DMS153 (cell line): ENCODE measurements around the gene SRD5A1.

Experiments
- DNase-seq: peaks from one replicate; lab custom pipeline; 2025; lab: John Stamatoyannopoulos, UW

Gene SRD5A1

DNA sequence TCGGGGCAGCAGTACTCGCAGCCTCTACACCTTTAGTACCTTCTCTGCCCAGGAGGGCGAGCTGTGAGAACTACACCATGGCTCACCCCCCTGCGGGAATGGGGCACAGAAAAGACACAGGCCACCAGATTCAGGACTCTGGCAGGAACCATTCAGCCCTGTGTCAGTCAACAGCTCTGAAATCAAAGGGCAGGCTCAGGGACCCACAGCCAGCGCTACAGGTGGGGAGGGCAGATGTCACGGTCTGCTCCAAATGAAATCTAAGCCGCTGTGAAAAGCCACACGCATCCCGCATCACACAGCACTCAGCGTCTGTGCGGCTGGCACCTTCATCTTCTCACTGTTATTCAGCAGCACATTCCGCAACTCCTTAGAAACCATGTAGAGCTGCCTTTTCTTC is 28.3 kb upstream of the SRD5A1 start:
- no peak for DNase-seq

DNA sequence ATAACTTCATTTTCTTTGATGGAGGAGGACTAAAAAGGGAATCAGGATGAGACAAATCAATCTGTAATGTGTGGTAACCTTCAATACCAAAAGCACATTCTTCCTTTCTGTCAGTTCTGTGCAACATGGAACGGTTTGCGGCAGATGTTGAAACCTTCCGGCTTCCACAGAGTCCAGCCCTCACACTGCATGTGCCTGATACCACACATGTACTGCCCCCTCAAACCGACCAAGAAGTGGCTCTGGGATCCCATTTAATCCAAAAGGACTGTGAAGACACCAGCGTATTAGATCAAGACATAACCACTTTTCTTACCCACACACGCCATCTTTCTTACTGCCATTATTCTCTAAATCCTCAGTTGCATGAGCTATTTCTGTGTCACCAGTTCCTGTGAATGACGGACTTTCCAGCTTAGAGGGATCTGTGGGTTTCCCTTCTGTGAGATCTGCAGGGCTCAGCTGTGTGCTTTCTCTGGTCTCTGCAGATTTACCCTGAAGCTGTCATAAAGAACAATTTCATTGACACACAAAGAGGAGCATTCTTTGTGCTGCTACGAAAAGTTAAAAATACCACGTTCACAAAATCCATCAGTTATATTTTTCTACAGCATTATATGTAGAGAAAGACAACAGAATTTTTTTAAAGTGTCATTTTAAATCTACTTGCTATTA is 26.2 kb upstream of the SRD5A1 start:
- DNase-seq: no peak

DNA sequence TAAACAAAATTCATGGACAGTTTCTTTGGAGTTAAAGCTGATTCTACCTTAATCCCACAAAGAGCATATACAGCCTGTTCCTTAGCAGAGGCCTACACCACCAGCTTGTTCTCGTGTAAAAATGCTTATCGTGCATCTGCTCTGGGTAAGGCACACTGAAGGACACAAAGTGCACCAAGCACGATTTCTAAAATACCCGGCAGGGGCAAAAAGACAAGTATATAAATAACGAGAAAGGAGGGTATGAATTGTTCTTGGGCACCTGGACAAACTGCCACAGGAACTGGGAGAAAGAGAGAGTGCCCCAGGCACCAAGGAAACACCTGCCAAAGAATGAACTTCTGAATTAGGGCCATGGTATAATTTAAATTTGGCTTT is 25.7 kb upstream of the SRD5A1 start:
- no peak for DNase-seq

DNA sequence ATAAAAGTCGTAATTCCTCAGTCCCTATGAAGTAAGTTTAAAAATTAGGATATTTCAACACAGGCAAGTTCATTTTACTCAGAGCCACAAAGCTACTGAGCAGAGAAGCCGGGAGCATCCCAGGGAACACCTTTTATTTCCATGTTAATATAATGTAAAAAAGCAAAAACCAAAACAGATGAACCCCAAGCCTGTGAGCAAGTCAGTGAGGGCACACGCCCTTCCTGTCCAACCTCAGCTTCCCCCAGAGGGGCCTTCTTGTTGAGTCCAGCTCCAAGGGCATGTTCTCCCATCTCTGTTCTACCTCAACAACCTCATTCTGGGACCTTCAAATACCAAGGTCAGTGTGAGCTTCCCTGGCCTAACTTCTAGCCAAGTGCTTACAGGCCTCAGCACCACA is 25.2 kb upstream of the SRD5A1 start:
- no peak for DNase-seq

DNA sequence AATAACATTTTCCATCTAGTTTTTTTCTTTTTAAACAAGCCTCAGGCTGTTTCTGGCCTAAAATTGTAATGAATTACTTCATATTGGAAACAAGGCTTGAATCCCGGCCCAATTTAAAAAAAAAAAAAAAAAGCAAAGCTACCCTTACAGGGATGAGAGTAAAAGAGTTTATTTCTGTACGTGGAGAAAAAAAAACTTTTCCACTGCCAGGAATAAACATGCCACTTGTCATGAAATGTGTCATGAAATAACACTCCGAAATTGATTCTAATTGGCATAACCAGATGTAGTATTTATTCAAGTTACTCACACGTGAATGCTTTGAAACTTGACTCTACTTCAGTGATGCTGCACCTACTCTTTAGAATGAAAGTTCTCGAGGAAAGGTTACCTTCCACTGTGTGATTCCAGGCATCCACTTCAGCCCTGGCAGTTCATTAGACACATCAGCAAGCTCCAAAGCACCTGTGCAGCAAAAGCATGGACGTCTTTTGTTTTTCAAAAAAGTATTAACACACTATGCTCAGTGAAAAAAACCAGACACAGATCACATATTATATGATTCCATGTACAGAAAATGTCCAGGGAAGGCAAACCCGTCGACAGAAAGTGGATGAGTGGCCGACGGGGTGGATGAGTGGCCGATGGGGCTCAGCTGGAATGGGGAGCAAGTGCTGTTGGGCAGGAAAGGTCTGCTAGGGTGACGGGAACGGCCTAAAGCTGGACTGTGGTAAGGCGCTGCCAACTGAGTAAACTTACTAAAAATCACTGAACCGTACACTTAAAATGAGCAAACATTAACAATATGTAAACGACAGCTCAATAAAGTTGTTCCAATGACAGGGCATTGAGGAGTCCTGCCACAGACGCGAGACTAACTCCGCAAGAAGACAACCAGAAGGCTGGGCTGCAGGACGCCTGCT is 21.6 kb upstream of the SRD5A1 start:
- no peak for DNase-seq

DNA sequence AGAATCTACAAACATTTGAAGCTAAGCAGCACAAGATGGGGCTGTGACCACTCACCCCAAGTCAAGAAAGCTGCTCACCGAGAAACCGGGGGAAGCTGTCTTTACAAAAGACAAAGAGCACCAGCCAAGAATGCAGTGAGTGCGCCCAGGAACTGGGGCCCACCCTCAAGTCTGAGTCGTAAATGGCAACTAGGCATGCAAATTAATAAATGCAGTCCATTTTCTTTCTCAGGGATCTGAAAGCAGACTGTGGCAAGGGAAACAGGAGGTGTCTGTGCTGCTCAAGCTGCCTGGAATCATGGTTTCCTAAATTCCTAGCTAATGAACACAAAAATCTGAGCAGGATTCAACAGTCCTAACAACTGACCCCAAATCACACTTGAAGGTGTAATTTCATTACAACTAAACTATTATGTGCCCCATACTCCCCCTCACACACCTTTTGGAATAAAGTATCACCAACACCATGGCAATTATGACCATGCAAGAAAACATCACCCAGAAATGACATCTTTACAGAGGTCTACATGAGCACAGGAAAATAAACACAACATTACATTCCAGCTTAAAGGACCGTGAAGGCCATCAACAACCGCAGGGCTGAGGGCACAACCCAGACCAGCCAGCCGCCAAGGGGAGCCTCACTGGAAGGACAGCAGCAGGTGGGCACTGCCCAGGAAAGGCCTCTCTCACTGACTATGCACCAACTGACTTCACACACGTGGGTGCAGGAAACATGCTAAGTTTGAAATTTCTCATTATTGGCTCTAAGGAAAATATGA is 18.0 kb upstream of the SRD5A1 start:
- no peak for DNase-seq

DNA sequence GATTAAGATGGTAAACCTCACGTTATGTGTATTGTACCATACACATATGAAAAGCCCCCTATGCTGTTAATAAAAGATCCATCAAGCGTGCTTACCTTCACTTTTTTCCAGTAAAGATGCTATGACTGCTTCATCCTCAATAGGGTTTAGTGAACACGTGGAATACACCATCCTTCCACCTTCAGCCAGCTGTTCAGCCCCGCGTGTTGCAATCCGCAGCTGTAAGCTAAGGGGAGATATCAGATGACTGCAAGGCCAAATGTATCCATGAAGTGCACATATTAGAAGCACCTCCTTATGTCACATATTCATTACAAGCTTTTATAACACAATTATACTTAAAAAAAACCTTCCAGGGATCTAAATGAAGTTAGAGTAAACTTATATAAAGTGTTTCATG is 16.6 kb upstream of the SRD5A1 start:
- no peak for DNase-seq

DNA sequence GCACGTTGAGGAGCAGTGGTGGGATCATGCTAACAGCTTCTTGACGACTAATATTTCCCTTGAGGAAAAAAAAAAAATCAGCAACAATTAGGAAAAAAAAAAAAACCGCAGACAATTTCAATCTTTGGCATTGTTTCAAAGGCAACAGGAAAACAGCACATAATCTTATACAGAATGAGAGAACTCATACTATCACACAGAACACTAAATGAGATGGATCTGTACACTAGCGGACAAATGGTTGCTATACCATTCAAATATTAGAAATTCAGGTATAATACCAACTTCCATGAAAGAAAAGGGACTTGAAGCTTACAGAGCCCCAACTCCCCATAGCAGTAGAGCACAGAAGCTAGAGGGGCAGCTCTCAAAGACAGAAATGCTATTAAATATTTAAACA is 10.0 kb upstream of the SRD5A1 start:
- DNase-seq: no peak

DNA sequence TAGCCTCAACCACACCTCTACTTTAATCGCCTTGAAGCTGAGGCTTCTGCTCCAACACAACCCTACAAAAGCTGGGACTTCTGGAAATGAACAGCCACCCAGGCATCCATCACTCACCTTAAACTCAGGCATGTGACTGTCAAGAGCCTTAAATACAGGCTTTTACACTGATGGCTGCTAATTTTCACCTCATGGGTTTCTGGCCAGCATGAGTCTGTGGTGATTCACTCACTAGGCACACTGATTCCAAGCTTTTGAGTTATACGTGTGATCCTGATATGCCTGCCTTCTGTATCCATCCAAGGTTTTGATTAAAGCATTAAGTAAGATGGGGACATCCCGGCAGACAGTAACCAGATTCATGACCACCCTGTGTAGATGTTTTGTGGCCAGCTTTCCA is 9.3 kb upstream of the SRD5A1 start:
- DNase-seq: no peak

DNA sequence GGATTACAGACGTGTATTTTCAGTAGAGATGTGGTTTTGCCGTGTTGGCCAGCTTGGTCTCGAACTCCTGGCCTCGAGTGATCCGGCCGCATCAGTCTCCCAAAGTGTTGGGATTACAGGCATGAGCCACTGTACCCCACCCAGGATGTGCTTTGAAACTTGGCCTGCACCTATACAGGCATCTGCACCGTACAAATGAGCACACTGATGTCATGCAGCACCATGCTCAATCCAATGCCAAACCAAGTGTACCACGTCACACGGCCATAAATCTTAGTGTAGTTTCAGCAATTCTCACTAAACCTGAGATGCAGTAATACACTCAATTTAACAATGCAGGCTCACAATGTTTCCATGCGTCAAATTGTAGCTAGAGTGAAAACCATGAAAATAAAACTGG is 6.7 kb upstream of the SRD5A1 start:
- no peak for DNase-seq

DNA sequence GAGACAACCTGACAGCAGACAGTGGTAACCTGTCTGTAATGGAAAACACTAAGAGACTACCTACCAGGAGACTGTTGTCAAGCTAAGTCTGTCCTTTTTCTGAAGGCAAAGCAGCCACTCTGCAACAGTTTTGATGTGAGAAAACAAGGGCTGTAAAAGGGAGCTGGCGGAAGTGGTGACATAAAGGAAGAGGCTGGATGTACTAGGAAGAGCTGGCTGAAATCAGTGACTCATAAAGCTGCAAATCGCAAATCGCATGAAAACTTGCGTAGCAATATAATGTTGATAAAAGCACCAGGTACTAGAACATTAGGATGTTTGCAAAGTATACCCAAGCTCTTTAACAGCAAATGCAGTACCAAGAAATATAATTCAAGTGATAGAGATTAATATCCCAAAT is 1.8 kb upstream of the SRD5A1 start:
- no peak for DNase-seq

DNA sequence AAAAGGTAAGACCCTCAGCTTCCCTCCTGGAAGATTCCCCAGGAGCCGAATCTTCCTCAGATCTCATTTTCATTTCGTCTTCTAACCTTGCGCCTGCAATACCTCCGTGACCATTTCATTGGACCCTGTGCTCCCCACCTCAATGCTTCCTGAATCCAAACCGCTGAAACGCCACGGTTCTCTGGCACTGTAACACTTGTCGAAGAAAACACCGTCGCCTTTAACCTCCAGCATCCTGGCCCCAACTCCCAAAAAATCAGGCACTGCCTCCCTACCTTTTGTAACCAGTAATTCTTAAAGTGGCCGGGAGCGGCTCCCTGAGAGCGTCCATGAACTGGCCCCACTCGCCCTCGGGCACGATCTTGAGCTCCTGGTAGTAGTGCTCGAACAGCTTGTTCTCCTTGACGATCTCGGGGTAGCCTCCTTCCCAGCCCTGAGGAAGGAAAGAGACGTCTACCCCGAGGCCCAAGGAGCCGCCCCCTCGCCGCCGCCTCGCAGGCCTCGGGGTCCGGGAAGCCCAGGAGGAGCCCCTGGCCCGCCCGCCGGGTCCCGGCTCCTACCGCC is 834 bp upstream of the SRD5A1 start:
- no peak for DNase-seq

DNA sequence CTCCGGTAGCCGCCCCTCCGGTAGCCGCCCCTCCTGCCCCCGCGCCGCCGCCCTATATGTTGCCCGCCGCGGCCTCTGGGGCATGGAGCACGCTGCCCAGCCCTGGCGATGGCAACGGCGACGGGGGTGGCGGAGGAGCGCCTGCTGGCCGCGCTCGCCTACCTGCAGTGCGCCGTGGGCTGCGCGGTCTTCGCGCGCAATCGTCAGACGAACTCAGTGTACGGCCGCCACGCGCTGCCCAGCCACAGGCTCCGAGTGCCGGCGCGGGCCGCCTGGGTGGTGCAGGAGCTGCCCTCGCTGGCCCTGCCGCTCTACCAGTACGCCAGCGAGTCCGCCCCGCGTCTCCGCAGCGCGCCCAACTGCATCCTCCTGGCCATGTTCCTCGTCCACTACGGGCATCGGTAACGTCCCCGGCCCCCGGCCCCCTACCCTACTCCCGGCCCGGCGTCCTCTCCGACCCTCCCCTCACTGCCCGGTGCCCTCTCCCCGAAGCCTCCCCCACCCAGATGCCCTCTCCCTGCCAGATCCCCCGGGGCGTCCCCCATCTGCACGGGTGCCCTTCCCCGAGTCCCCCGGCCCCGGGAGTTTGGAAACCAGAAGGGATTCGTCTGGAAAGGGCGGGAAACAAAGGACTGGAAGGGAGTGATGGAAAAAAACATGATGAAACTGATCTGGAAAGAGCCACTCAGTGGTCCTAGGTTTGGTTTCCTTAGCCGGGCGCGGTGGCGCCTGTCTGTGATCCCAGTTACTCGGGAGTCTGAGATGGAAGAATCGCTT is 417 bp downstream of the SRD5A1 start:
- no peak for DNase-seq

DNA sequence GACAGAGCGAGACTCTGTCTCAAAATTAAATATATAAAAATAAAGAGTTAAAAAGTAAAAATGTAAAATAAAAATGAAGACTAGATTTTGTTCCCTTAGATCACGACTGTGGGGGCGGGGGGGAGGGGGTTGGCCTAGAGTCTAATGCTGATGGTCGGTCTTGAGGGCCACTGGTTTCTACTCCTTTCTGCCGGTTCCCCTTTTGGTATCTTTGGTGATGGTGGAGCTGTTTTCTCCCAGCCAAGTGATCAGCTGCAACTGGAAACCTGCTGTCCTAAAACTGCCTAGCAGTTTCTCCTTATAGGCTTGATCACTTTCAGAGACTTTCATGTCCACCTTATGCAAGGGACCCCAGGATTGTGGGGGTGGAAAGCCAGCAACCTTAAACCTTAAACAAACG is 1.1 kb downstream of the SRD5A1 start:
- no peak for DNase-seq

DNA sequence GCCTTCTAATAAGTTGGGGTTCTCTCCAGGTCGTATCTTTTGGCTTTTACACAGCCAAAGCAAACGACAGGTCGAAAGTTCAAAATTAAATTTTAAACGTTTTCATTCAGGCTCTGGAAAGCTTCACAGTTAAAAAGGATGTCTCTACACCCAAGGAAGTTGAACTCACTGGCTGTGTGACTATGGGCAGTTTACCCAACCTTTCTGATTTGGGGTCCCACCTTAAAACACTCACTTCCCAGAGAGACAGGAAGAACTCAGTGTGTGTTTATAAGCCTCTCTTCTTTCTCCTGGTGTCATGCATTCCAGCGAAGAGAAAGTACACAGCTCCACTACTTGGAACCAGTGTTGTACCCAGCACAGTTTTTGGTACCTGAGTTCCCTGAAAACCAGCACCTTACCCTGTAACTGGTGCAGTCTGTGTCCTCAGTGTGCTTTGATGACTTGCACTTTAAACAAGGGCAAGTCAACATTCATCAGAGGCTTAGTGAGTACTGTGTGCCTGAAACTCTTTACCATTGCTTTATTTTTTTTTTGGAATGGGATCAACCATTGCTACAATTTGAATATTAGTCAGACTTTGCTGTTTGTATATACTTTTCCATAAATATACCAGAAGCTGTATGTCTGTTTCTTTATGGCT is 1.7 kb downstream of the SRD5A1 start:
- DNase-seq: no peak

DNA sequence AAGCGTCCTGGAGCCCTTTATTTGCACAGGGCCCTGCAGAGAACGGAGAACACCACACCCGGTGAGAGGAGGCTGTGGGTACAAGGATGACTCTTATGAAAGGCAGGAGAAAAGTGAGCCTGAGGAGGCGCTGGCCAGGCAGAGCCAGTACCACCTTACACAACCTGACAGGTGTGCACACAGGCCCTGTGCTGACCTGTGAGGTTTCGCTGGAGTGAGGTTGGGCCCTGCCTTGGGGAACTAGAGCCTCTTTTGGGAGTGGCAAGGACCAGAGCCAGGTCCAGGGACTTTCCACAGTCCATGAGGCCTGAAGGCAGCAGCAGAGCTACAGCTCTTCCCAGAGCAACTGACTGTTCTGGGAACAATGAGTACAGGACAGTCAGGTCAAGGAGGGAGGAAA is 3.1 kb downstream of the SRD5A1 start:
- no peak for DNase-seq

DNA sequence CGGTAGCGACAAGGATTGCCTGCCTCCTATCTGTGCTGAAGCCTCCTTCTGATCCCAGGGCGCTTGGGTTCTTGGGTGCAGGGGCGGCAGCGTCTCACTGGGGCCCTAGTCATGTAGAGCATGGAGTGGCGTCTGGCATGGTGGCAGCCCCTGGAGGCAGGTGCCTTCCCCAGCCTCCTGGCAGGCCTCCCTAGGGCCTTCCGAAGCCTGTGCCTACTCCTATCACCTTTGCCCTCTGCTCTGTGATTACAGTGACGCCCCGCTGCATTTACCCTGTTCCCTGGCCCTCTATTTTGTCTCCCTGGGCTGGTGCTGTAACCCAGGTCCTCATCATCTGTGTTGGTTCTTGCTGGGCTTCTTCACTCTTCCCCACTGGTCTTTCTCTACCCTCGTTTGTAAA is 3.8 kb downstream of the SRD5A1 start:
- DNase-seq: no peak

DNA sequence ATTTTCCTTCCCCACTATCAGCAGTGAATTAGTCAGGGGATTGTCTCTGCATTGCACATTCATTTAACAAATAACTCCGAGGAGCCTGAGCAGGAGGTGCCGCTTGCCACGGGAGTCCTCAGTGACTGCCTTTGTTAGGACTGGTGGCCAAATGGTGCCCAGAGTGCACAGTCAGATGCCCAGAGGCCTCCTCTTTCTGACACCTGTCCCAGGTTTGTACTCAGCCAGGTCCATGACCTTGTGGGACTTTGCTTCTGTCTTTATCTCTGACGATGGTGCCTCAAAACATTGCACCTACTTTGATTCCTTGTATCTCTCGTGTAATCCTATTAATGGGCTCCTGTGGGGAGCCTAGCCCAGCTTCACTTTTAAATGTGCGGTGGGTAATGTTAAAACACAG is 4.3 kb downstream of the SRD5A1 start:
- no peak for DNase-seq

DNA sequence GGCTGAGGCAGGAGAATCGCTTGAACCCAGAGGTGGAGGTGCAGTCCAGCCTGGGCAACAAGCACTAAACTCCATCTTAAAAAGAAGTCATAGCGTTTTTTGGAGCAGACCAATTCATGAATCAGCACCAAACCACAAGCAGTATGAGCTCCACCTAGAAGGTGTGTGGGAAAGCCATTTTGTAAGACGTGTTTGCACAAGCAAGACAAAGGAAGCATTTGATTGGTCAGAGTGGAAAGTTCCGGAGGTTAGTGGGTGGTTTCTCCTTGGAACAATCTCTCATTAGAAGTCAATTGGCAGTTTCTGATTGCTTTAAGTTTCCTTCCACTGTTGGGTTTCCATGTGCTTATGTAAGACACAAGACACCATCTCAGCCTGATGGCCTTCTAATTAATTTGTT is 5.0 kb downstream of the SRD5A1 start:
- DNase-seq: no peak

DNA sequence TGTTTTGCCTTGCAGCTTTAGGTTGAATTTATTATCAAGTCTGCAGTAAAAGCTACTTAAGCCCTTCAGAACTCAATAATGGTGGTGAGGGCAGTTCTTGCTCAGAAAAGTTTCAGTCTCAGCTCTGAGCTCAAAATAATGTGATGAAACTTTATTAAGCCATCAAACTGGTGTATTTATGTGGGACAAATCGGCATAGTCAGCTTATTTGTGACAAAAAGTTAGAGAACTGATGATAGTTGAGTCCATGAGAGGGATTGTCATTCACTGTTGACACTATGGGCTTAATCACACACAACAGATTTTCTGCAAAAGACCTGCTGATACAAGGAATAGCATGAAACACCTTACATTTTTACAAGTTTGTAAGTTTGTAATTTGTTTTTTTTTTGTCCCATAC is 9.4 kb downstream of the SRD5A1 start:
- DNase-seq: no peak

DNA sequence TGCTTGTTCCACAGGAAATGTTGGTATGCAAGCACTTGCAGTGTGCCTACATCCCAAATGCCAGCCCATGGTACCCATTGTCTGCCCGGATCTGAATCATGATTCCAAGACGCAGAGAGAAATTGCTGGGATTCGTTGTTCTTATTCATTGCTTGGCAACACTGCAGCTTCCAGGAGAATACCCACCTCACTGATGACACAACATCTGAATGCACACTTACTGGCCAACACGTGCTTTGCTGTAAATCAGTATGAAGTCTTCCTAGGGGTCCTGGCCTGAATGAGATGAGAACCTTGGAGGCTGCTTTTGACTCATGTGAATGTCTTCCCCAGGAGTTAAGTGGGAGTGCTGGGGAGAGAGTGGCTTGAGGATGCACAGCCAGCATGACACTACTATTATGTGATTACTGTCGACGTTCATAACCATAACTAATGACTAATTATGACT is 11.6 kb downstream of the SRD5A1 start:
- DNase-seq: no peak
